Middle frontal gyrus (tissue), 1 donor: ENCODE measurements around the gene ST6GALNAC3.

ENCODE experiments used
- DNase-seq: peaks from one replicate; pipeline ENCODE4 v3.0.0-alpha.2; 2015; ENCODE audit warnings: low spot score; ENCODE audit errors: extremely low spot score

The ST6GALNAC3 gene

DNA sequence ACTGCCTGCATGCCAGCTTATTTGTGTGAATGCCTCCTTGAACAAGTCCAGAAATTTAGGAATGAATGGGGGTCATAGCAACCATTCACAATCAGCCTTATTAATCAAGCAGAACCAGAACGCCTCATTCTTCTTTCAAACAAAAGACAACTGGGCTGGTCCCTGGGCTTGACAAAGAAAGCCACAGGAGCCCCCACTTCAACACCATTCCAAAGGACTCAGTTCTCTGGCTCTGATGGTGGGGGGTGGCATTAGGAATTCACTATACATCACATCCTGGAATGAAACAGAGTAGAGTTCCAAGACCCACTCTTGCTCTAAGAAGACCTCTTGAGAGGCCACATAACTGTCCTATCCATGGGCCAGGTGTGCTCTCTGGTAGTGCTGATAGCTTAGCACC lies 606.1 kb downstream of the ST6GALNAC3 start:
- DNase-seq = no peak

DNA sequence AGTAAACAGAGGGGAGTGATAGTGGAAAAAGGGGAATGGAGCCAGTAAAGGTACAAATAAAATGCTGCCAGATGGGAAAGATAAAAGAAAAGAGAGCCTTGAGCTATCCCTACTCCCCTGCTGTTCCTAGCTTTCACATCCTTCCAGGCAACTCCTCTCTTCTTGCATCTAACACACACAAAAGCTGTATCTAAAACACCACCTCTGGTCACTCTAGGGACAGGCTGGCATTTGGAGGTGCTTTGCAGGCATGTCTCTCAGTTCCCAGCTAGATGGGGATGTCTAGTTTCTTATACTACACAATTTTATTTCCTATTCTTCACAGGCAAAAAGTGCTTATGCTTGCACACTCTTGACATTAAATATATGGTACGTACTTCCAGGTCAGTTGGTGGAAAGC lies 607.6 kb downstream of the ST6GALNAC3 start:
- no peak for DNase-seq
